Right atrium auricular region (tissue), 2 donors: Measurements from ENCODE around the gene FSD1. TPM values are rescaled to one million over a fixed set of nuclear protein-coding genes. Genes with fewer than 3 reads are reported as not detected.
"Not testable (repeated sequence)": the region's sequence is repeated elsewhere in the genome, so short reads cannot be mapped to it uniquely, and the experiment has no call there.

Experiments used
- DNase-seq: peaks from one replicate; pipeline ENCODE4 v3.0.0-alpha.2; 2019; ENCODE audit warnings: low spot score
- H3K27ac ChIP-seq, 2 donors: fragments of 200-600 bp; sonication (generic); 1 replicate in 1 of 2; 2 replicates in 1 of 2; pipeline ENCODE4 v1.5.1; 2016 to 2019
- H3K27me3 ChIP-seq, 2 donors: fragments of 200-600 bp; sonication (generic); one replicate each; pipeline versions ENCODE4 v1.5.1 to v1.6.0; 2017 to 2019
- H3K36me3 ChIP-seq: fragments of 200-600 bp; sonication (generic); one replicate; pipeline ENCODE4 v1.5.1; 2016
- H3K4me1 ChIP-seq, 2 donors: fragments of 200-600 bp; sonication (generic); one replicate each; pipeline versions ENCODE4 v1.5.1 to v1.6.0; 2017 to 2019
- H3K4me3 ChIP-seq, 2 donors: fragments of 200-600 bp; sonication (generic); 1 replicate in 1 of 2; 2 replicates in 1 of 2; pipeline ENCODE4 v1.5.1; 2017 to 2019; ENCODE audit warnings: mild to moderate bottlenecking in 1 of 2, moderate library complexity in 1 of 2
- H3K9me3 ChIP-seq, 2 donors: fragments of 200-600 bp; sonication (generic); one replicate each; pipeline ENCODE4 v1.5.1; 2019
- CTCF ChIP-seq, 2 donors: fragments of 200-600 bp; sonication (generic); IDR thresholded peaks; one replicate each; pipeline ENCODE4 v1.5.1; 2019; ENCODE audit warnings: antibody characterized with exemption in 2 of 2
- total RNA-seq, 2 donors: library from RNA; depleted of rRNA; stranded (reverse); fragments of >200 nt; gene quantifications; one replicate each; pipeline ENCODE4 v1.1.0, GENCODE V29; 2016

Gene FSD1
- total RNA-seq, 2 donors from 2014 or later, result not detected

DNA sequence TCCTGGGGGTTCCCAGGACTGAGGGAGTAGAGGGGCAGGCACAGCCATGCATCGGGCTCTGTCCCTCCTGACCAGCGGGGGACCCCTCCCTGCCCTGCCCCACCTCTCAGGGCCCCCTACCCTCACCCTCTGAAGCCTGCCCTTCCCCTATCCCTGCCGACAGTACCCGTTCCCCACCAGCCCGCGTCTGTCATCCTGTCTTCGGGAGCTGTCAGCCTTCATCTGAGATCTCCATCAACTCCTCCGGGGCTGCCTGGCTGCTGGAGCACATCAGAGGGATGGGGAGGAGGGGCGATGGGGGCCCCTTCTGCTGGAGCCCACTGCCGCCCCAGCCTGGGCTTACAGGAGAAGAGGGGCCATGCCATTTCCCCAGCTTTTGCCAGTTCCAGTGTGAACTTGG is 31.5 kb upstream of the FSD1 start:
- H3K36me3 ChIP-seq, result peaks cover 11% of the 10 kb centered on the region
- DNase-seq, result no peak
- H3K4me1 ChIP-seq, result peaks cover 0 to 9% of the 10 kb centered on the region in 2 donors
- TF ChIP-seq CTCF (IDR thresholded peaks at IDR 0.05), result no peak
- H3K4me3 ChIP-seq, result no peak overlapping the region
- no peak overlapping the region for H3K27ac ChIP-seq
- no peaks in the 10 kb centered on the region for H3K9me3 ChIP-seq
- no peaks in the 10 kb centered on the region for H3K27me3 ChIP-seq

DNA sequence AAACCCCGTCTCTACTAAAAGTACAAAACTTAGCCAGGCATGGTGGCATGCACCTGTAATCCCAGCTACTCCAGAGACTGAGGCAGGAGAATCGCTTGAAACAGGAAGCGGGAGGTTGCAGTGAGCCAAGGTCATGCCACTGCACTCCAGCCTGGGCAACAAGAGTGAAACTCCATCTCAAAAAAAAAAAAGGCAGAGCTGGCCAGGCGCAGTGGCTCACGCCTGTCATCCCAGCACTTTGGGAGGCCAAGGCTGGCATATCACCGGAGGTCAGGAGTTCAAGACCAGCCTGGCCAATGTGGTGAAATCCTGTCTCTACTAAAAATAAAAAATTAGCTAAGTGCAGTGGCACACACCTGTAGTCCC is 30.1 kb upstream of the FSD1 start:
- H3K4me1 ChIP-seq, result peaks cover 0 to 15% of the 10 kb centered on the region in 2 donors
- not testable (repeated sequence) for DNase-seq, H3K4me3 ChIP-seq, H3K36me3 ChIP-seq, H3K9me3 ChIP-seq, H3K27me3 ChIP-seq
- peak overlapping the region in 1 of 2 donors; percentile 7 for H3K27ac ChIP-seq

- no peak overlapping the region for H3K4me3 ChIP-seq
- H3K9me3 ChIP-seq, result no peaks in the 10 kb centered on the region
- peak overlapping the region; percentile 73 to 87 for H3K27ac ChIP-seq
- H3K4me1 ChIP-seq, result peaks cover 0 to 27% of the 10 kb centered on the region in 2 donors
- TF ChIP-seq CTCF (IDR thresholded peaks at IDR 0.05), result no peak
- DNase-seq, result no peak
- peaks cover 0 to 15% of the 10 kb centered on the region in 2 donors for H3K27me3 ChIP-seq
- H3K36me3 ChIP-seq, result no peaks in the 10 kb centered on the region
Observed at GRCh38 chr19:4277191-4277696, 27.2 kb upstream of the FSD1 start.

GRCh38 chr19:4278010-4278409 is 26.4 kb upstream of the FSD1 start:
- peaks cover 0 to 15% of the 10 kb centered on the region in 2 donors for H3K27me3 ChIP-seq
- H3K4me3 ChIP-seq, result peak overlapping the region; percentile 55 to 60
- H3K36me3 ChIP-seq, result no peaks in the 10 kb centered on the region
- peaks cover 0 to 27% of the 10 kb centered on the region in 2 donors for H3K4me1 ChIP-seq
- peak overlapping the region; percentile 73 to 87 for H3K27ac ChIP-seq
- DNase-seq, result no peak
- H3K9me3 ChIP-seq, result no peaks in the 10 kb centered on the region
- TF ChIP-seq CTCF (IDR thresholded peaks at IDR 0.05), result no peak

GRCh38 chr19:4278419-4279266 is 25.8 kb upstream of the FSD1 start, which contains the start of gene SHD:
Gene SHD (plus strand): TSS chr19:4279266. CDS start chr19:4280064, 798 bp downstream.
- DNase-seq, result no peak

More at GRCh38 chr19:4278419-4279266, 25.8 kb upstream of the FSD1 start, which contains the start of gene SHD:
- Histone ChIP-seq H3K27me3 (peaks cover 0 to 15% of the 10 kb centered on the region in 2 donors), H3K4me1 (peaks cover 0 to 27% of the 10 kb centered on the region in 2 donors), H3K9me3 (no peaks in the 10 kb centered on the region), H3K4me3 (peak within 1 kb of the TSS; percentile 55 to 60), H3K36me3 (no peaks in the 10 kb centered on the region), H3K27ac (peak within 1 kb of the TSS; percentile 73 to 87)
- no peak for TF ChIP-seq CTCF (IDR thresholded peaks at IDR 0.05)
